Adrenal gland (tissue), 5 donors: Measurements from ENCODE around the gene EMP1.

Experiments
- CTCF ChIP-seq, 6 experiments: fragments of 450-650 bp in 4 of 6; fragments of 200-600 bp in 2 of 6; sonication (generic) in 1 of 6; IDR thresholded peaks; 1 replicate in 5 of 6; 2 replicates in 1 of 6; pipeline versions ENCODE4 v1.5.1 to v1.8.0; 2016 to 2021; ENCODE audit warnings: antibody characterized with exemption in 6 of 6, mild to moderate bottlenecking in 2 of 6, moderate library complexity in 1 of 6
- POLR2A ChIP-seq, 2 donors: fragments of 450-650 bp; IDR thresholded peaks; one replicate each; pipeline ENCODE4 v1.6.1; 2017; ENCODE audit warnings: antibody characterized with exemption in 2 of 2, mild to moderate bottlenecking in 2 of 2, moderate library complexity in 1 of 2
- donor health status: DM: no; HTN: no; CAD: no.

GRCh38 chr12:13167226-13167625 is 29.3 kb upstream of the EMP1 start:
- no peak for TF ChIP-seq CTCF (IDR thresholded peaks at IDR 0.05)
- no peak for TF ChIP-seq POLR2A (IDR thresholded peaks at IDR 0.05)
